Memory B cell (primary cell): Measurements from ENCODE around the gene SLC25A19.

Experiments used
- ATAC-seq: fragments of 150-1000 bp; cut with Tn5 transposase; 2 replicates; pipeline ENCODE4 v1.10.0; 2021; ENCODE audit warnings: low read depth, mild to moderate bottlenecking, moderate library complexity
- DNase-seq, 2 donors: peaks; one replicate each; pipeline ENCODE4 v3.0.0; 2022; ENCODE audit warnings: low spot score in 2 of 2
- H3K27ac Mint-ChIP-seq: one replicate; pipeline ENCODE4 v1.8.0; 2022; ENCODE audit warnings: mild to moderate bottlenecking, moderate library complexity, mixed read lengths
- H3K27me3 Mint-ChIP-seq: one replicate; pipeline ENCODE4 v1.8.0; 2022; ENCODE audit warnings: mixed read lengths
- H3K36me3 Mint-ChIP-seq: one replicate; pipeline ENCODE4 v1.8.0; 2022; ENCODE audit warnings: mild to moderate bottlenecking, mixed read lengths
- H3K4me1 Mint-ChIP-seq: one replicate; pipeline ENCODE4 v1.8.0; 2022; ENCODE audit warnings: mixed read lengths
- H3K4me3 Mint-ChIP-seq: one replicate; pipeline ENCODE4 v1.8.0; 2022; ENCODE audit warnings: mild to moderate bottlenecking, moderate library complexity, mixed read lengths
- H3K9me3 Mint-ChIP-seq: one replicate; pipeline ENCODE4 v1.8.0; 2022; ENCODE audit warnings: mixed read lengths

SLC25A19 gene

DNA sequence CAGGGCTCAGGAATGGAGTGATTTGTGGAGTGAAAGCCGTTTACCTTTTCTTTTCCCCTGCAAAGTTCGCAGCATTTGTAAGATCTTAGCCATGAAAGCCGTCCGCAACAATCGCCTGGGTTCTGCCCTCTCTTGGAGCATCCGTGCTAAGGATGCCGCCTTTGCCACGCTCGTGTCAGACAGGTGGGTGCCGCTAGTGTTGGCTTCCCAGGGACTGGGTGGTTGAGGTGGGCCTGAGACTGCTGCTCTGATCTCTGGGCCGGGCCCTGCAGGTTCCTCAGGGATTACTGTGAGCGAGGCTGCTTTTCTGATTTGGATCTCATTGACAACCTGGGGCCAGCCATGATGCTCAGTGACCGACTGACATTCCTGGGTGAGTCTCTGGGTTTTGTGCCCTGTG is 56.4 kb downstream of the SLC25A19 start:
- peaks cover 27% of the 10 kb centered on the region for H3K36me3 Mint-ChIP-seq
- no peak for ATAC-seq

DNA sequence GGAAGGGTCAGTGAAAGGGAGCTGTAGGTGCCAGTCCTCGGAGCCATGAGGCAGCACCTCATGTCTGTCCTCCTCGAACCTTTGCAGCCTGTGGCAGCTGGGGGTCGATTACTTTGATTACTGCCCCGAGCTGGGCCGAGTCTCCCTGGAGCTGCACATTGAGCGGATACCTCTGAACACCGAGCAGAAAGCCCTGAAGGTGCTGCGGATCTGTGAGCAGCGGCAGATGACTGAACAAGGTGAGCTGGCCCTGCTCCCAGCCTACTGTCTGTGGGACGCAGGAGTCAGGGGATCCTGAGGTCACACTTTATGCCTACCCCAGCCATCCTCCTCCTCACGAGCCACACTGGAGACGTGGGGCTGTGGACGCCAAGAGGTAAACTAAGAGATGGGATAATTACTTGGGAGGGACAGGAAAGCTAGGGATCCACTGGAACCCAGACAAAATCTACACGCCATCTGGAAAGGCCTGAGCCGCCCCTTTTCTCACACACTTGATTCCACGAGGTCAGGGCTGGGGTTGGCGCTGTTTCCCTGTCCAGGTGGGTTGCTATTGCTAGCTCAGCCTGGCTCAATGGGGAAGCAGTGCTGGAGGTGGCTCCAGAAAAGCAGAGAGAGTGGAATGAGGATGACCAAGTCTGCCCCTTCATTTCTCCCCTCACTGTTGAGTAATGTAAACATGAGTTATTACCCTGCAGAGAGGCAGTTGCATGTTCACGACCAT is 57.3 kb downstream of the SLC25A19 start:
- no peaks in the 10 kb centered on the region for H3K27me3 Mint-ChIP-seq
- DNase-seq (no peak), ATAC-seq (no peak)
- H3K4me3 Mint-ChIP-seq: no peak overlapping the region
- H3K4me1 Mint-ChIP-seq: no peaks in the 10 kb centered on the region
- no peaks in the 10 kb centered on the region for H3K9me3 Mint-ChIP-seq
- peaks cover 26% of the 10 kb centered on the region for H3K36me3 Mint-ChIP-seq
- no peak overlapping the region for H3K27ac Mint-ChIP-seq

More for the DNA sequence above, 56.4 kb downstream of the SLC25A19 start:
- H3K27me3 Mint-ChIP-seq: no peaks in the 10 kb centered on the region
- no peaks in the 10 kb centered on the region for H3K9me3 Mint-ChIP-seq
- no peaks in the 10 kb centered on the region for H3K4me1 Mint-ChIP-seq
- no peak overlapping the region for H3K27ac Mint-ChIP-seq
- no peak for DNase-seq
- H3K4me3 Mint-ChIP-seq: no peak overlapping the region

DNA sequence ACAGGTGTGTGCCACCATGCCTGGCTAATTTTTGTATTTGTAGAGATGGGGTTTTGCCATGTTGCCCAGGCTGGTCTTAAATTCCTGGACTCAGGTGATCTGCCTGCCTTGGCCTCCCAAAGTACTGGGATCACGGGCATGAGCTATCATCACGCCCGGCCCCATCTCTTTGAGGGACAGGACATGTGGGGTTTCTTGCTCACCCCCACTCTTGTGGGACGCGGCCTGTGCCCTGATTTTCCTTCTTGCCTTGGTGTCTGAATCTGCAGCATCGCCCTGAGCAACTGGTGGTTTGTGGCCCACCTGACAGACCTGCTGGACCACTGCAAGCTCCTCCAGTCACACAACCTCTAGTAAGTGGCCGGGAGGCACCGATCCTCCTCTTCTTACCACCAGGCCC is 58.2 kb downstream of the SLC25A19 start:
- no peaks in the 10 kb centered on the region for H3K27me3 Mint-ChIP-seq
- peaks cover 23% of the 10 kb centered on the region for H3K36me3 Mint-ChIP-seq

DNA sequence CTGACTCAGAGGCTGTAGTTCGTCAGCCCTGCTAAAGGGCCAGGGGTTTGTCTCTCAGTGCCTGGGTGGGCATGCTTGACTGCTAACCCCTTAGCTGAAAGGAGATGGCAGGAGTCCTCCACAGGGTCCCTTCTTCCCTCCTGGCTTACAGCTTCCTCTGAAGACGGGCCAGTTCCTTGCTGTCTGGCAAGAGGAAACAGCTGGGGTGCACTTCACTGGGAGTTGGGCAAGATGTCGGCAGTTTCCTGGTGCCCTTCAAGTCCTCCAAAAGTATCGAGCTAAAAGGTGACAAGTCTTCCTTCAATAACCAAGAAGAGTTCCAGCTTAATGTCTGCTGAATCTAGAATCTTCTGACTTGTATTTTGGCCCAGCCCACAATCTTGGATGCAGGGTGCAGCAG is 60.4 kb downstream of the SLC25A19 start:
- Mint-ChIP-seq H3K9me3 (no peaks in the 10 kb centered on the region), H3K4me3 (no peak overlapping the region), H3K27me3 (no peaks in the 10 kb centered on the region), H3K4me1 (no peaks in the 10 kb centered on the region), H3K36me3 (peaks cover 14% of the 10 kb centered on the region), H3K27ac (peak overlapping the region; percentile 14)
- DNase-seq (no peak), ATAC-seq (no peak)

More for the DNA sequence above, 58.2 kb downstream of the SLC25A19 start:
- Mint-ChIP-seq H3K27ac (peak overlapping the region; percentile 8), H3K4me1 (no peaks in the 10 kb centered on the region), H3K9me3 (no peaks in the 10 kb centered on the region), H3K4me3 (no peak overlapping the region)
- ATAC-seq (no peak), DNase-seq (no peak)

DNA sequence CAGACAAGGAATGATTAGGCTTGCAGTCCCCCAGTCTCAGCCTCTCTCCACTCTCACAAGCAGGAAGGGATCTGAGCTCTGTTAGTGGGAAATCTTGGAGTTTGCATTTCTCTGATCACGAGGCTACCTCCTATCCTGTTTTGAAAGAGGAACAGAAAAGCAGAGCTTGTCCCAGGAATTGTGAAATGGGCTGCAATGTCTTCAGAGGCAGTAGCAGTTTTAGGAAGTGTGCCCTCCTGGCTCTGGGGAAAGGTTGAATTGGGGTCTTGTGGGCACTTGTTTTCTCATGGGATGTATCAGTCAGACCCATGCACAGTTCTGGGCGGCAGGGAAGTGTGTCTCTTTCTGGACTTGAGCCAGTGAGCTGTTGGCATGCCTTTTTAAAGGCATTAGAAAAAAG is 60.9 kb downstream of the SLC25A19 start:
- DNase-seq (no peak), ATAC-seq (no peak)
- Mint-ChIP-seq H3K27ac (peak overlapping the region; percentile 14), H3K4me3 (no peak overlapping the region), H3K9me3 (no peaks in the 10 kb centered on the region), H3K27me3 (no peaks in the 10 kb centered on the region), H3K36me3 (peaks cover 14% of the 10 kb centered on the region), H3K4me1 (no peaks in the 10 kb centered on the region)

DNA sequence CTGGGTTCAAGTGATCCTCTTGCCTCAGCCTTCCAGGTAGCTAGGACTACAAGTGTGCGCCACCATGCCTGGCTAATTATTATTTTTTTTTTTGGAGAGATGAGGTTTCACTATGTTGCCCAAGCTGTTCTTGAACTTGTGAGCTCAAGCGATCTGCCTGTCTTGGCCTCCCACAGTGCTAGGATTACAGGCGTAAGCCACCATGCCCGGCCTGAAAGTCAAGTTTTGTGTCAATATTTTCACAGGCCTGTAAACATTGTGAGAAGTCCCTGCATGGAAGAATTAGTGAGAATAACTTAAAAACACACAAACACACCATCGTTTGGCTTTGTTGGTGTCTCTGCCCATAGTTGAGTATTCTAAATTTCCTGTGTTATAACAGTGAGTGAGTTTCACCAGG is 61.5 kb downstream of the SLC25A19 start:
- DNase-seq: no peak
- peaks cover 12% of the 10 kb centered on the region for H3K36me3 Mint-ChIP-seq
- H3K27me3 Mint-ChIP-seq: no peaks in the 10 kb centered on the region
- H3K27ac Mint-ChIP-seq: no peak overlapping the region
- H3K4me3 Mint-ChIP-seq: no peak overlapping the region
- no peaks in the 10 kb centered on the region for H3K4me1 Mint-ChIP-seq
- ATAC-seq: no peak
- H3K9me3 Mint-ChIP-seq: no peaks in the 10 kb centered on the region

DNA sequence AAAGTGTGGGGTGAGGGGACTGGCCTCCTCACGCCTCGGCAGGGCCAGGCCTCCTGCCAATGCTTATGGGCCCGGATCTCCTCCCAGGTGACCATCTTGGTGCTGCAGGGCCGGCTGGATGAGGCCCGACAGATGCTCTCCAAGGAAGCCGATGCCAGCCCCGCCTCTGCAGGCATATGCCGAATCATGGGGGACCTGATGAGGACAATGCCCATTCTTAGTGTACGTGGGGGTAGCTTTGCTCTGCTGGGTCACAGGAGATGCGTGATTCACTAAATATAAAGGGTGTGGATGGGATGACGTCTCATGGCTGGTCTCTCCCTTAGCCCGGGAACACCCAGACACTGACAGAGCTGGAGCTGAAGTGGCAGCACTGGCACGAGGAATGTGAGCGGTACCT is 64.2 kb downstream of the SLC25A19 start:
- Mint-ChIP-seq H3K36me3 (peaks cover 11% of the 10 kb centered on the region), H3K27me3 (no peaks in the 10 kb centered on the region), H3K4me3 (no peak overlapping the region), H3K9me3 (no peaks in the 10 kb centered on the region), H3K4me1 (no peaks in the 10 kb centered on the region), H3K27ac (no peak overlapping the region)
- DNase-seq (no peak), ATAC-seq (no peak)
